GM23338 (cell line): ENCODE measurements around the gene USP20. TPM values are rescaled to one million over a fixed set of nuclear protein-coding genes. Genes with fewer than 3 reads are reported as not detected.

Source experiments
- CREB1 ChIP-seq: fragments of 250-450 bp; sonication (Bioruptor Pico); IDR thresholded peaks from 2 replicates; pipeline ENCODE4 v1.5.0; 2020; ENCODE audit warnings: low read depth, mild to moderate bottlenecking, moderate library complexity
- CTCF ChIP-seq, 2 experiments: fragments of 200-600 bp in 1 of 2; sonication (generic) in 1 of 2; conservative IDR thresholded peaks; 2 replicates each; pipeline versions ENCODE4 v1.5.1 to v1.6.1; 2016 to 2017; ENCODE audit warnings: antibody characterized with exemption in 2 of 2, low read depth in 2 of 2, mild to moderate bottlenecking in 2 of 2, moderate library complexity in 1 of 2
- ETS1 ChIP-seq: IDR thresholded peaks from 2 replicates; pipeline ENCODE4 v1.6.1; 2016; ENCODE audit warnings: antibody characterized with exemption
- JUNB ChIP-seq: IDR thresholded peaks from one replicate; pipeline ENCODE4 v1.6.1; 2016; ENCODE audit warnings: antibody characterized with exemption; ENCODE audit not compliant: unreplicated experiment
- STAT1 ChIP-seq: IDR thresholded peaks from one replicate; pipeline ENCODE4 v1.6.1; 2016; ENCODE audit warnings: antibody characterized with exemption; ENCODE audit not compliant: unreplicated experiment
- ZNF331 ChIP-seq: fragments of 250-450 bp; sonication (Bioruptor Pico); IDR thresholded peaks from 2 replicates; pipeline ENCODE4 v1.5.0; 2020; ENCODE audit warnings: low read depth, mild to moderate bottlenecking, moderate library complexity
- ZNF462 ChIP-seq: fragments of 250-450 bp; sonication (Bioruptor Pico); IDR thresholded peaks from 2 replicates; pipeline ENCODE4 v1.5.0; 2020; ENCODE audit warnings: mild to moderate bottlenecking, moderate library complexity
- polyA plus RNA-seq: library from polyadenylated mRNA; unstranded; fragments of >200 nt; fragmentation: Nextera tagmentation; extraction: Ambion mirVana; gene quantifications from 2 replicates; pipeline ENCODE4 v1.2.1, GENCODE V29; 2016
- total RNA-seq: library from RNA; depleted of rRNA; stranded (reverse); fragments of >200 nt; shearing (Covaris generic); gene quantifications from 2 replicates; pipeline ENCODE4 v1.2.3, GENCODE V29; 2014

The USP20 gene
- total and polyA plus RNA-seq, 2 experiments from 2014 or later: 10.4 to 13.0 TPM

GRCh38 chr9:129921905-129922304 is 86.6 kb downstream of the USP20 start (continued):
- no peak for TF ChIP-seq ZNF462 (CRISPR knock-in tag)
- TF ChIP-seq JUNB: no peak
- no peak for TF ChIP-seq CREB1 (CRISPR knock-in tag)
- TF ChIP-seq ZNF331 (CRISPR knock-in tag): no peak
- no peak for TF ChIP-seq STAT1
- no peak for TF ChIP-seq ETS1
- TF ChIP-seq CTCF (conservative IDR thresholded peaks at IDR 0.05; ENCODE audit: low read depth in 2 of 2): no peak
